Neuronal stem cell (in vitro differentiated cells): ENCODE results near the gene KRTAP1-1.
A peak's percentile ranks its signal among the peaks of the same experiment; 100 is the strongest.

Experiments used
- DNase-seq: peaks from one replicate; pipeline ENCODE4 v3.0.0-alpha.2; 2013; ENCODE audit warnings: low spot score
- H2AFZ ChIP-seq: one replicate; pipeline ENCODE4 v1.6.1; 2013; ENCODE audit warnings: mild to moderate bottlenecking, low read length, inconsistent platforms
- H2AK5ac ChIP-seq: 2 replicates; pipeline ENCODE4 v1.6.1; 2013; ENCODE audit warnings: low read depth, mild to moderate bottlenecking, inconsistent platforms, low read length, moderate library complexity, mixed read lengths
- H2BK120ac ChIP-seq: 2 replicates; pipeline ENCODE4 v1.6.1; 2013; ENCODE audit warnings: low read depth, mild to moderate bottlenecking, inconsistent platforms, low read length, moderate library complexity, mixed read lengths
- H2BK12ac ChIP-seq: one replicate; pipeline ENCODE4 v1.6.1; 2013; ENCODE audit warnings: low read length, inconsistent platforms
- H2BK15ac ChIP-seq: 2 replicates; pipeline ENCODE4 v1.6.1; 2013; ENCODE audit warnings: mild to moderate bottlenecking, low read length, inconsistent platforms, mixed read lengths
- H2BK5ac ChIP-seq: one replicate; pipeline ENCODE4 v1.6.1; 2013; ENCODE audit warnings: inconsistent platforms, mild to moderate bottlenecking, low read length, moderate library complexity
- H3K14ac ChIP-seq: one replicate; pipeline ENCODE4 v1.6.1; 2013; ENCODE audit warnings: low read length, inconsistent platforms
- H3K18ac ChIP-seq: 2 replicates; pipeline ENCODE4 v1.6.1; 2013; ENCODE audit warnings: low read length, inconsistent platforms
- H3K23ac ChIP-seq: 2 replicates; pipeline ENCODE4 v1.6.1; 2013; ENCODE audit warnings: low read depth, mild to moderate bottlenecking, mixed read lengths, low read length, inconsistent platforms; ENCODE audit not compliant: poor library complexity
- H3K27ac ChIP-seq: replicated peaks from 3 replicates; pipeline ENCODE4 v1.5.1; 2013; ENCODE audit warnings: low read length, inconsistent platforms
- H3K27me3 ChIP-seq, 3 experiments: 2 replicates each; pipeline ENCODE4 v1.6.1; 2013; ENCODE audit warnings: low read length in 3 of 3, mild to moderate bottlenecking in 2 of 3, inconsistent platforms in 1 of 3, low read depth in 1 of 3, mixed read lengths in 1 of 3, moderate library complexity in 1 of 3; ENCODE audit not compliant: control insufficient read depth in 3 of 3, insufficient read depth in 3 of 3
- H3K36me3 ChIP-seq, 2 donors: replicated peaks in 1 of 2; 2 replicates each; pipeline ENCODE4 v1.6.1; 2013; ENCODE audit warnings: low read length in 2 of 2; ENCODE audit not compliant: control insufficient read depth in 2 of 2, insufficient read depth in 2 of 2
- H3K4ac ChIP-seq: 2 replicates; pipeline ENCODE4 v1.6.1; 2013; ENCODE audit warnings: inconsistent platforms, mild to moderate bottlenecking, low read length, moderate library complexity
- H3K4me1 ChIP-seq, 2 donors: 1 replicate in 1 of 2; 2 replicates in 1 of 2; pipeline ENCODE4 v1.6.1; 2013; ENCODE audit warnings: low read length in 2 of 2, low read depth in 1 of 2; ENCODE audit not compliant: control insufficient read depth in 2 of 2, insufficient read depth in 1 of 2
- H3K4me2 ChIP-seq: one replicate; pipeline ENCODE4 v1.6.1; 2013; ENCODE audit warnings: mild to moderate bottlenecking, low read length, inconsistent platforms; ENCODE audit not compliant: insufficient read depth, poor library complexity, severe bottlenecking
- H3K4me3 ChIP-seq, 2 donors: 2 replicates each; pipeline ENCODE4 v1.5.1; 2013; ENCODE audit warnings: low read length in 2 of 2, mild to moderate bottlenecking in 2 of 2, inconsistent platforms in 1 of 2, moderate library complexity in 1 of 2
- H3K79me1 ChIP-seq: one replicate; pipeline ENCODE4 v1.6.1; 2013; ENCODE audit warnings: low read depth, mild to moderate bottlenecking, inconsistent platforms, low read length, moderate library complexity
- H3K9ac ChIP-seq: one replicate; pipeline ENCODE4 v1.6.1; 2013; ENCODE audit warnings: mild to moderate bottlenecking, low read depth, low read length, inconsistent platforms; ENCODE audit not compliant: poor library complexity
- H3K9me3 ChIP-seq, 2 donors: replicated peaks in 1 of 2; 2 replicates each; pipeline versions ENCODE3 to v1.6.1; 2013; ENCODE audit warnings: low read length in 2 of 2, mild to moderate bottlenecking in 2 of 2, inconsistent platforms in 1 of 2, low read depth in 1 of 2, mixed read lengths in 1 of 2, moderate library complexity in 1 of 2; ENCODE audit not compliant: control insufficient read depth in 2 of 2, insufficient read depth in 1 of 2
- H4K8ac ChIP-seq: one replicate; pipeline ENCODE4 v1.6.1; 2013; ENCODE audit warnings: low read depth, mild to moderate bottlenecking, inconsistent platforms, low read length, moderate library complexity
- H4K91ac ChIP-seq: one replicate; pipeline ENCODE4 v1.6.1; 2013; ENCODE audit warnings: low read length, low read depth, mild to moderate bottlenecking, inconsistent platforms; ENCODE audit not compliant: poor library complexity
- WGBS, 2 donors: extraction: QIAGEN DNeasy Blood & Tissue Kit; methylation state at CpG; one replicate each; pipeline ENCODE4 v1.1.7; 2013; ENCODE audit warnings: missing lambda C conversion rate in 2 of 2, mixed read lengths in 1 of 2; ENCODE audit not compliant: insufficient read length in 2 of 2, insufficient replicate concordance in 1 of 2; ENCODE audit errors: extremely low coverage in 2 of 2; 5-methylcytosine and 5-hydroxymethylcytosine counted together

KRTAP1-1 gene

DNA sequence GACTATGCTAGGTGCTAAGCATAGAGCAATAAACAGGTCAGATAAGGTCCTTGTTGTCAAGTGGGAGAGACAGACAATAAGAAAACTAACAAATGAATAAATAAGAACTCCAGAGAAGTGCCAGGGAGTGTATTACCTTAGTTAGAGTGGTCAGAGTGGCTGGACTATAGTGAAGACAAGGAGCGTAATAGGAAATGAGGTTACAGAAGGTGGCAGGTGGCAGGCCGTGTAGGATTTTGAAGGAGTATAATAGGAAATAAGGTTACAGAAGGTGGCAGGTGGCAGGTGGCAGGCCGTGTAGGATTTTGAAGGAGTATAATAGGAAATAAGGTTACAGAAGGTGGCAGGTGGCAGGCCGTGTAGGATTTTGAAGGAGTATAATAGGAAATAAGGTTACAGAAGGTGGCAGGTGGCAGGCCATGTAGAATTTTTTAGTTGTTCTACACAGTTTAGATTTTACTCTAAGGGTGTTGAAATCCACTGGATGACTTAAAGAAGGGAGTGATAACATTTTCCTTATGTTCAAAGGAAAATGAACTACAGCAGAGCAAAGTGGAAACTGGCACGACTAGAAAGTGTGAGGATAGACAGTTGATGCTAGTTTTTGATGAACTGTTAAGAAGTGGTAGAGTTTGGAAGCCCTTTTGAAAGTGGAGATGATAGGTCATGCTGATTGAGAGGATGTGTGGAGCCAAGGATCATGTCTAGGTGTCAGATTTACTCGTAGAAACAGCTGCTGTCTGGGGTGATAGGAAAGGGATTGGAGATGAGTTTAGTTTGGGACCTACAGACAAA lies 28.7 kb downstream of the KRTAP1-1 start:
- WGBS, 2 donors: 100% methylated on average over 1 of the region's 6 CpGs; no CpG with 5 or more reads in 1 of the 2 donors
- H3K18ac ChIP-seq: no peak overlapping the region
- H2AK5ac ChIP-seq: no peak overlapping the region
- no peak overlapping the region for H3K4me2 ChIP-seq
- no peak overlapping the region for H3K9ac ChIP-seq
- H3K27ac ChIP-seq: no peak overlapping the region
- H3K36me3 ChIP-seq: no peaks in the 10 kb centered on the region
- no peak for DNase-seq
- H2BK5ac ChIP-seq: no peak overlapping the region
- H2AFZ ChIP-seq: no peak overlapping the region
- no peak overlapping the region for H2BK120ac ChIP-seq
- no peak overlapping the region for H2BK15ac ChIP-seq
- H3K14ac ChIP-seq: no peak overlapping the region
- no peak overlapping the region for H4K91ac ChIP-seq
- H3K4me1 ChIP-seq: peaks cover 0 to 5% of the 10 kb centered on the region in 2 donors
- no peak overlapping the region for H4K8ac ChIP-seq
- H3K4ac ChIP-seq: no peak overlapping the region
- no peaks in the 10 kb centered on the region for H3K79me1 ChIP-seq
- no peak overlapping the region for H2BK12ac ChIP-seq
- no peaks in the 10 kb centered on the region for H3K27me3 ChIP-seq
- H3K9me3 ChIP-seq: no peaks in the 10 kb centered on the region
- peak overlapping the region in 1 of 2 donors; percentile 25 for H3K4me3 ChIP-seq
- no peak overlapping the region for H3K23ac ChIP-seq

DNA sequence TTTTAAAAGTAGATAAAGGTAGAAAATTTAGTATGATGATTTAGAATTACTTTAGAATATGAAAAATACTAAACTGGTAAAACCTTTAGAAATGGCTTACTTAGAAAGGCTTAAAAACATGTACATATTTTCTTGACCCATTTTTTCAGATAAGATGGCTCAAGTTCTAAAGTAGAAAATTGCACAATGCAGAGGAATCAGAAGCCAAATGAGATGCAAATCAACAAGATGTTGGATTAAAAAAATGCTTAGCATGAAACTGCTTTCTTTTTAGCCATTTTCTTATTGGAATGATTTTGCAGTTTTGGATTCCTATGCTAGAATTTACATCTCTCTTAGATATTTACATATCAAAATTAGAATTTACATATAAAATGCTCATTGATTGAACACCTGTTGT lies 30.8 kb downstream of the KRTAP1-1 start:
- Histone ChIP-seq H2BK120ac (no peak overlapping the region), H4K91ac (no peak overlapping the region), H3K9me3 (peaks cover 0 to 3% of the 10 kb centered on the region in 2 donors), H3K4me1 (peaks cover 0 to 5% of the 10 kb centered on the region in 2 donors), H2BK5ac (no peak overlapping the region), H3K27ac (no peak overlapping the region), H3K36me3 (no peaks in the 10 kb centered on the region), H3K4ac (no peak overlapping the region), H3K23ac (no peak overlapping the region), H3K9ac (no peak overlapping the region), H2BK12ac (no peak overlapping the region), H4K8ac (no peak overlapping the region), H3K4me3 (no peak overlapping the region), H3K14ac (no peak overlapping the region), H2AFZ (no peak overlapping the region), H3K79me1 (no peaks in the 10 kb centered on the region), H2AK5ac (no peak overlapping the region), H3K27me3 (no peaks in the 10 kb centered on the region), H3K18ac (no peak overlapping the region), H3K4me2 (no peak overlapping the region), H2BK15ac (no peak overlapping the region)
- DNase-seq: no peak

DNA sequence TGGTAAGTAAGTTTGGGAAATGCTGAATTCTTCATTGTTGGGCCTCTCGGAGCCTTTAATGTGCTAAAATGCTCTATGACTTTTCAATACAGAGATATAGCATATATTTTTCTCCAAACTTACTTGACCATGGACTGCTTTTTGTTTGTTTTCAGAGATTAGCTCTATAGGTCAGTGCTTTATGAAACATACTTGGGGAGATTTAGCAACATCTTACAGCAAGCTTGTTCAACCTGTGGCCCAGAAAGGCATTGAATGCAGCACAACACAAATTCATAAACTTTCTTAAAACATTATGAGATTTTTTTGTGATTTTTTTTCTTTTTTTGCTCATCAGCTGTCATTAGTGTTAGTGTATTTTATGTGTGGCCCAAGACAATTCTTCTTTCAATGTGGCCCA lies 31.3 kb downstream of the KRTAP1-1 start:
- H3K36me3 ChIP-seq: no peaks in the 10 kb centered on the region
- H2AFZ ChIP-seq: no peak overlapping the region
- H3K23ac ChIP-seq: no peak overlapping the region
- H3K27ac ChIP-seq: no peak overlapping the region
- peaks cover 0 to 5% of the 10 kb centered on the region in 2 donors for H3K4me1 ChIP-seq
- H3K14ac ChIP-seq: no peak overlapping the region
- no peak overlapping the region for H2BK5ac ChIP-seq
- no peak overlapping the region for H3K18ac ChIP-seq
- H4K91ac ChIP-seq: no peak overlapping the region
- H3K4me3 ChIP-seq: no peak overlapping the region
- H2AK5ac ChIP-seq: no peak overlapping the region
- no peaks in the 10 kb centered on the region for H3K79me1 ChIP-seq
- H3K9ac ChIP-seq: no peak overlapping the region
- no peak for DNase-seq
- H3K4me2 ChIP-seq: no peak overlapping the region
- H2BK15ac ChIP-seq: no peak overlapping the region
- no peak overlapping the region for H2BK120ac ChIP-seq
- no peak overlapping the region for H4K8ac ChIP-seq
- no peak overlapping the region for H2BK12ac ChIP-seq
- H3K9me3 ChIP-seq: peaks cover 0 to 3% of the 10 kb centered on the region in 2 donors
- no peaks in the 10 kb centered on the region for H3K27me3 ChIP-seq
- WGBS, 2 donors: no CpG with 5 or more reads among the region's 1 CpG
- no peak overlapping the region for H3K4ac ChIP-seq

DNA sequence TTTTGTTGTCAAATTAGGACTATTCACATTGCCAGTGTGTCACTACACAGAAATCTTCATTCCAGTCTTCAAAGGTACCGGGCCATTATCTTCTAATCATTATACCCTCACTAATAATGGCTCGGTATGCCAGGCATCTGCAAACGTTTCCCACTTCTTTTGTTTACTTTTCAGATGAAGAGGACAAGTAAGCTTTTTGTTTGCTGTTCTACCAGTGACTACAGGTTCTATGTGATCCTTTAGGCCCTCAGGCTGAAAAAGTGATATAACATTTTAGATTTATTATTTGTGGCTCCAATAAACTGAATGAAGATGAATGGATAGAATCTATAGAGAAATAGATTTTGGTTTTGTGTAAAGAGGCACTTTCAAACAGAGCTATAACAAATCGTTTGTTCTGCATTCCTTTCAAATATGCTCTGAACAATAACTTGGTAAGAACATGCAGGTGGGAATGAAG lies 31.9 kb downstream of the KRTAP1-1 start:
- Histone ChIP-seq H2BK15ac (no peak overlapping the region), H3K14ac (no peak overlapping the region), H3K9me3 (peaks cover 0 to 3% of the 10 kb centered on the region in 2 donors), H2BK5ac (no peak overlapping the region), H2AK5ac (no peak overlapping the region), H3K23ac (no peak overlapping the region), H3K9ac (no peak overlapping the region), H3K27ac (no peak overlapping the region), H2BK120ac (no peak overlapping the region), H4K8ac (no peak overlapping the region), H3K4me2 (no peak overlapping the region), H3K4ac (no peak overlapping the region), H3K4me3 (no peak overlapping the region), H3K79me1 (no peaks in the 10 kb centered on the region), H2AFZ (no peak overlapping the region), H3K18ac (no peak overlapping the region), H4K91ac (no peak overlapping the region), H3K27me3 (no peaks in the 10 kb centered on the region), H3K36me3 (no peaks in the 10 kb centered on the region), H3K4me1 (peaks cover 0 to 5% of the 10 kb centered on the region in 2 donors), H2BK12ac (no peak overlapping the region)
- no CpG with 5 or more reads among the region's 4 CpGs for WGBS, 2 donors
- peak; percentile 43 for DNase-seq
